OCI-LY3 (cell line): ENCODE results near the gene CREB5.

Experiments
- H2AFZ ChIP-seq: fragments of 200-600, 300-600 bp; shearing (Covaris generic); 2 replicates; pipeline ENCODE4 v1.6.0; 2014; ENCODE audit warnings: antibody characterized with exemption, low read depth, low read length
- H3K27ac ChIP-seq: fragments of 200-600, 300-600 bp; sonication (generic); 2 replicates; pipeline ENCODE4 v1.5.1; 2014; ENCODE audit warnings: mild to moderate bottlenecking, low read length, moderate library complexity, mixed read lengths
- H3K27me3 ChIP-seq: fragments of 200-600, 300-600 bp; sonication (generic); 2 replicates; pipeline ENCODE4 v1.6.1; 2014; ENCODE audit warnings: low read depth, low read length, mixed read lengths
- H3K36me3 ChIP-seq: fragments of 200-600, 300-600 bp; sonication (generic); replicated peaks from 2 replicates; pipeline ENCODE3; 2014; ENCODE audit warnings: low read depth, low read length, mixed read lengths
- H3K4me1 ChIP-seq: fragments of 300-600, 200-600 bp; sonication (generic); 2 replicates; pipeline ENCODE4 v1.6.1; 2014; ENCODE audit warnings: low read length, mixed read lengths
- H3K4me2 ChIP-seq: fragments of 200-600, 300-600 bp; sonication (generic); 2 replicates; pipeline ENCODE4 v1.6.1; 2014; ENCODE audit warnings: low read length, mixed read lengths
- H3K4me3 ChIP-seq: fragments of 300-600, 200-600 bp; sonication (generic); 2 replicates; pipeline ENCODE4 v1.5.1; 2014; ENCODE audit warnings: antibody characterized with exemption, mild to moderate bottlenecking, low read length, moderate library complexity
- H3K79me2 ChIP-seq: fragments of 300-600, 200-600 bp; shearing (Covaris generic); 2 replicates; pipeline ENCODE4 v1.6.1; 2014; ENCODE audit warnings: mild to moderate bottlenecking, low read length, mixed read lengths
- H3K9ac ChIP-seq: fragments of 300-600, 200-600 bp; shearing (Covaris generic); 2 replicates; pipeline ENCODE4 v1.6.0; 2014; ENCODE audit warnings: mild to moderate bottlenecking, low read length, moderate library complexity
- H3K9me3 ChIP-seq: fragments of 200-600, 300-600 bp; shearing (Covaris generic); 2 replicates; pipeline ENCODE4 v1.6.1; 2014; ENCODE audit warnings: low read length, mixed read lengths; ENCODE audit not compliant: insufficient read depth
- H4K20me1 ChIP-seq: fragments of 200-600, 300-600 bp; sonication (generic); 2 replicates; pipeline ENCODE4 v1.6.1; 2016; ENCODE audit warnings: low read length, mixed read lengths; ENCODE audit not compliant: insufficient read depth
- CTCF ChIP-seq: fragments of 200-600, 300-600 bp; sonication (generic); IDR thresholded peaks from 2 replicates; pipeline ENCODE4 v1.5.1; 2014; ENCODE audit warnings: antibody characterized with exemption, low read length, low read depth
- EZH2phosphoT487 ChIP-seq: fragments of 200-600 bp; shearing (Covaris generic); IDR thresholded peaks from 2 replicates; pipeline ENCODE4 v1.6.1; 2018; ENCODE audit warnings: antibody characterized with exemption, mixed run types, low read depth

Gene CREB5

GRCh38 chr7:28474282-28474638 lies 61.9 kb downstream of the CREB5 start:
- Histone ChIP-seq H2AFZ (no peak overlapping the region), H3K4me2 (no peak overlapping the region)
- TF ChIP-seq EZH2phosphoT487: no peak

GRCh38 chr7:28474640-28475039 lies 62.3 kb downstream of the CREB5 start:
- Histone ChIP-seq H3K4me2 (no peak overlapping the region), H3K27me3 (peaks cover 19% of the 10 kb centered on the region), H3K36me3 (no peaks in the 10 kb centered on the region), H2AFZ (no peak overlapping the region), H4K20me1 (no peaks in the 10 kb centered on the region), H3K27ac (no peak overlapping the region), H3K9me3 (no peaks in the 10 kb centered on the region), H3K9ac (no peak overlapping the region), H3K4me3 (no peak overlapping the region), H3K79me2 (no peaks in the 10 kb centered on the region), H3K4me1 (no peaks in the 10 kb centered on the region)
- no peak for TF ChIP-seq EZH2phosphoT487

More at GRCh38 chr7:28474282-28474638, 61.9 kb downstream of the CREB5 start:
- no peaks in the 10 kb centered on the region for H3K36me3 ChIP-seq
- no peak overlapping the region for H3K4me3 ChIP-seq
- H3K9ac ChIP-seq: no peak overlapping the region
- no peaks in the 10 kb centered on the region for H4K20me1 ChIP-seq
- no peaks in the 10 kb centered on the region for H3K79me2 ChIP-seq
- H3K4me1 ChIP-seq: no peaks in the 10 kb centered on the region
- peaks cover 19% of the 10 kb centered on the region for H3K27me3 ChIP-seq
- H3K9me3 ChIP-seq: no peaks in the 10 kb centered on the region
- H3K27ac ChIP-seq: no peak overlapping the region

- Histone ChIP-seq H3K4me2 (no peak overlapping the region), H3K27me3 (peaks cover 39% of the 10 kb centered on the region), H3K9me3 (no peaks in the 10 kb centered on the region), H2AFZ (no peak overlapping the region), H4K20me1 (no peaks in the 10 kb centered on the region), H3K27ac (no peak overlapping the region), H3K9ac (no peak overlapping the region), H3K79me2 (no peaks in the 10 kb centered on the region), H3K4me1 (peaks cover 5% of the 10 kb centered on the region; the same call in 1 of the 2 replicates), H3K4me3 (no peak overlapping the region), H3K36me3 (no peaks in the 10 kb centered on the region)
- TF ChIP-seq CTCF: no peak
- no peak for TF ChIP-seq EZH2phosphoT487
These were observed 64.7 kb downstream of the CREB5 start for GRCh38 chr7:28477041-28477442.

- H3K27me3 ChIP-seq: peaks cover 55% of the 10 kb centered on the region
- no peaks in the 10 kb centered on the region for H3K36me3 ChIP-seq
- H3K9me3 ChIP-seq: no peaks in the 10 kb centered on the region
- TF ChIP-seq EZH2phosphoT487: no peak
- no peak for TF ChIP-seq CTCF
- H4K20me1 ChIP-seq: no peaks in the 10 kb centered on the region
- peaks cover 5% of the 10 kb centered on the region; the same call in 1 of the 2 replicates for H3K4me1 ChIP-seq
- H3K4me2 ChIP-seq: no peak overlapping the region
- no peak overlapping the region for H3K9ac ChIP-seq
- no peak overlapping the region for H2AFZ ChIP-seq
- H3K4me3 ChIP-seq: no peak overlapping the region
- H3K27ac ChIP-seq: no peak overlapping the region
- H3K79me2 ChIP-seq: no peaks in the 10 kb centered on the region
These were observed 66.3 kb downstream of the CREB5 start for GRCh38 chr7:28478656-28479055.

- H3K4me3 ChIP-seq: no peak overlapping the region
- H3K4me2 ChIP-seq: no peak overlapping the region
- no peak overlapping the region for H3K9ac ChIP-seq
- H3K9me3 ChIP-seq: no peaks in the 10 kb centered on the region
- peaks cover 5% of the 10 kb centered on the region; the same call in 1 of the 2 replicates for H3K4me1 ChIP-seq
- no peaks in the 10 kb centered on the region for H4K20me1 ChIP-seq
- H3K27me3 ChIP-seq: peaks cover 53% of the 10 kb centered on the region
- no peaks in the 10 kb centered on the region for H3K79me2 ChIP-seq
- TF ChIP-seq EZH2phosphoT487 (no peak), CTCF (no peak)
- H3K36me3 ChIP-seq: no peaks in the 10 kb centered on the region
- no peak overlapping the region for H3K27ac ChIP-seq
- H2AFZ ChIP-seq: no peak overlapping the region
These were observed 67.2 kb downstream of the CREB5 start for GRCh38 chr7:28479507-28479947.
